NB4 (cell line): ENCODE results near the gene LRCOL1.

Experiments
- CTCF ChIP-seq: IDR thresholded peaks from one replicate; pipeline ENCODE4 v1.5.1; 2012; ENCODE audit warnings: low read depth, low read length
- POLR2A ChIP-seq: IDR thresholded peaks from 2 replicates; pipeline ENCODE4 v1.6.1; 2011; ENCODE audit warnings: mild to moderate bottlenecking; ENCODE audit not compliant: insufficient read length; ENCODE audit errors: extremely low read depth

GRCh38 chr12:132602572-132603239 is 7.7 kb downstream of the LRCOL1 start:
- TF ChIP-seq POLR2A (no peak), CTCF (no peak)
